GM21717 (cell line): Measurements from ENCODE around the gene APH1A.
"Not testable (repeated sequence)": the region's sequence is repeated elsewhere in the genome, so short reads cannot be mapped to it uniquely, and the experiment has no call there.

Source experiments
- ATAC-seq: cut with Tn5 transposase; IDR thresholded peaks from one replicate; pipeline ENCODE4 v1.9.1; 2021; ENCODE audit warnings: mild to moderate bottlenecking, moderate library complexity; ENCODE audit not compliant: unreplicated experiment

The APH1A gene

DNA sequence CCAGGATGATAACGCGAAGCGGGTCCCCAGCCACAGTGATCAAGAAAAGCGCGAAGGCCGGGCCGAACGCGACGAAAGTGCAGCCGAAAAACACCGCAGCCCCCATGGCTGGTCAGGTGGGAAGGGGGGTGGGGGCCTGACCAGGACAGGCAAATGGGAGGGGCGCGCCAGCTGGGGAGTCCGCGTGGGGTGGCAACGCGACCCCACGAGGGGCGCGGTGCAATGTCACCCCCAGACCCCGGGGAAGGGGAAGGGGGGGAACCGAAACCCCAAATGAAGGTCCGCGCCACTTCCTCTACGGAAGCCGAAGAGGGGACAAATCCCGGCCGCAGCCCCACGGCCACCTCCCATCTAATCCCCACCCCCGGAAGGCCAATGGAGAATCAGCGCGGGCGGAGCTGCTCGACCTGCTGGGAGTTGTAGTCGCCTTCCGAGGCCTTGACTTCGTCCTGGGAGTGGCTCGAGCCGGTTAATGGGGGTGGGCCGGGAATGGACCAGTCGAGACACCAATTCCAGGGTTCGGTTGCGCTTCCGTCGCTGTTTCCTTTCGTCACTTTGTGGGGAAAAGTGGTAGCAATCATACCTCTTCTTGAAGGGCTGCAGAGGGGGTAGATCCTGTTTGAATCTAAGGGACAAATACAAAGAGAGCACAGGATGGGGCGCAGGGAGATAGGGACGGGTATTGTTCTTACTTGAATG, at the start of gene APH1A:
Gene APH1A, minus strand, starts transcription at position 312 of the 699 bp plus-strand sequence. Its CDS starts 206 bp downstream, at position 106.
- peak; percentile 76 for ATAC-seq

DNA sequence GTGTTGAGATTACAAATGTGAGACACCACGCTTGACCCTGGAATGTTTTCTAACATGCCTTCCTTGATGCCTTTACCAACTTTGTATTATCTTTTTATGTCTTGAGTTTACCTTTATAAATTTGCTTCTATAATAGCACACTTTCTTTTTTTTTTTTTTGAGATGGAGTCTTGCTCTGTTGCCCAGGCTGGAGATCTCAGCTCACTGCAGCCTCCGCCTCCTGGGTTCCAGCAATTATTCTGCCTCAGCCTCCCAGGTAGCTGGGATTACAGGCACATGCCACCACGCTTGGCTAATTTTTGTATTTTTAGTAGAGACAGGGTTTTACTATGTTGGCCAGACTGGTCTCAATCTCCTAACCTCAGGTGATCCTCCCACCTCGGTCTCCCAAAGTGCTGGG, 45.9 kb upstream of the APH1A start:
- not testable (repeated sequence) for ATAC-seq

DNA sequence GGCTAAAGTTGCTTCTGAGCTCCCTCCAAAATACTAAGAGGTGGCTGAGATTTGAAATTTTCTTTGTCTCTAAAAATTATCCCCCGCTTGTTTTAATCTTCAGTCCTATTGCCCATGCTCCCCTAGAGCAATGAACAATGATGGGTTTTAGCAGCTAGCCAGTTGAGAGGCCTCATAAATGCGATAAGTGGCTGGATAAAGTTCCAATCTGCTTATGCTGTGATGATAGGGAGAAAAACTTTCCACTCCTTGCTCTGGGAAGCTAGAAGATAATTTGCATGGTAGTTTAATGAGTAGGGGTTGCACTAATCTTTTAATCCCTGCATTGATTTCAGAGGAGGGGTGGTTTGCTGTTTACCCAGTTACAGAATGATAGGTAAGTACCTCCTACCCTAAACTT, 42.9 kb upstream of the APH1A start:
- no peak for ATAC-seq

GRCh38 chr1:150309758-150310508, 41.1 kb upstream of the APH1A start:
- ATAC-seq, result no peak

DNA sequence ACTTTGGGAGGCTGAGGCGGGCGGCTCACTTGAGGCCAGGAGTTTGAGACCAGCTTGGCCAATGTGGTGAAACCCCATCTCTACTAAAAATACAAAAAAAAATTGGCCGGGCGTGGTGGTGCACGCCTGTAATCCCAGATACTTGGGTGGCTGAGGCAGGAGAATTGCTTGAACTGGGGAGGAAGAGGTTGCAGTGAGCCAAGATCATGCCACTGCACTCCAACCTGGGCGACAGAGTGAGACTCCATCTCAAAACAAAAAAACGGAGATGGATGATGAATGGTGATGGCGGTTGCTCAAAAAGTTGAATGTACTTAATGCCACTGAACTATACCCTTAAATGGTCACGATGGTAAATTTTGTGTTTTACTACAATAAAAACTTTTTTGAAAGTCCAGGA, 39.8 kb upstream of the APH1A start:
- not testable (repeated sequence) for ATAC-seq

DNA sequence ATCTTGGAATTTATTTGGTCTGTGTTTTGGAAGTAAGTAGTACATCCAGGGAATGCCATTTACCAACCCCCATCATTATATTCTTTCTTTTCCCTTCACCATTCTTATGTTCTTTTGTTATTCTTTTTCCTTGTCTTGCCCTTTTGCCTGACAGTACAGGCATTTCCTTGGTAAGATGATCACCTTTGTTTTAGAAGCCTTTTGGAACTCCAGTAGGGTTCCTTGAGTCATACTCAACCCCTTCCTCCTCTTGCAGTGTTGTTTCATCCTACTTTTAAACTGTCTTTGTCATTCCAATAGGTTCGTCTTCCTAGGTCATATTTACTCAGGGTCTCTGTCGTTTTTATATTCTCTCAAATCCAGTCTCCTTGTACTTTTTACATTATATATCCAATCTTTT, 34.1 kb upstream of the APH1A start:
- no peak for ATAC-seq

- ATAC-seq, result no peak
These were observed 33.5 kb upstream of the APH1A start for GRCh38 chr1:150302338-150302737.

DNA sequence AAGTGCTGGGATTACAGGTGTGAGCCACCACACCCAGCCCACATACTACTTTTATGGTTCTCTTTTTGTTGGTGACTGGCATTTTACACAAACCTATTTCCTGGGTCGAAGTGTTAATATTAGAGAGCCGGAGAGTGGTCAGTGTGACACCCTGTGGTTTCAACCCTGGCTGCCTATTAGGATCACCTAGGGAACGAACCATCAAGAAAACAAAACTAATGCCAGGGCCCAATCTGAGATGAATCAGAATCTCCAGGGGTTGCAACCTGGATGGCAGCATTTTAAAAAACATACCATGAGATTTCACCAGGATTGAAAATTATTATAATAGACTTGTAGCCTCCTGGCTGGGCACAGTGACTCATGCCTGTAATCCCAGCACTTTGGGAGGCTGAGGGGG, 30.9 kb upstream of the APH1A start:
- ATAC-seq, result no peak

- ATAC-seq, result no peak
These were observed 26.7 kb upstream of the APH1A start for GRCh38 chr1:150295476-150295875.

GRCh38 chr1:150293433-150294253, 24.8 kb upstream of the APH1A start, which contains the start of gene MRPS21:
Gene MRPS21 (plus strand): TSS chr1:150293861. CDS start chr1:150294367, 506 bp downstream.
- peak; percentile 96 for ATAC-seq

- ATAC-seq, result no peak
These were observed 20.0 kb upstream of the APH1A start for GRCh38 chr1:150288822-150289221.

DNA sequence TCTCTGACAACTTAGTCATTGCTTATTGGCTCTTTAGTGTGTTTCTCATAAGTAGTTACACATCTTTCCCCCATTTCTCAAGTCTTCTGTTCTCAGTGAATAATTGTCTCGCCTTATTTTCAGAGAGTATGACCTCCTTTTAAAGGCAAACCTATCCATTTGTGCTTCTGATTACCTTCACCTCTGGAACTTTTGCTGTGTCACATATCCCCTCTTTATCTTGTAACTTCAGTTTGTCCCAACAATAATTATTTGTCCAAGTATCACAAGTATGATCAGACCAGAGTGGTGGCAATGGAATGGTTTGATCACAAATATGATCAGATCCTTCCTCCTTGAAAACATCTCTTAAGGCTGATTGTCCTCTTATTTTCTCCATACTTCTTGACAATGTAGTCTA, 19.6 kb upstream of the APH1A start:
- ATAC-seq, result no peak

DNA sequence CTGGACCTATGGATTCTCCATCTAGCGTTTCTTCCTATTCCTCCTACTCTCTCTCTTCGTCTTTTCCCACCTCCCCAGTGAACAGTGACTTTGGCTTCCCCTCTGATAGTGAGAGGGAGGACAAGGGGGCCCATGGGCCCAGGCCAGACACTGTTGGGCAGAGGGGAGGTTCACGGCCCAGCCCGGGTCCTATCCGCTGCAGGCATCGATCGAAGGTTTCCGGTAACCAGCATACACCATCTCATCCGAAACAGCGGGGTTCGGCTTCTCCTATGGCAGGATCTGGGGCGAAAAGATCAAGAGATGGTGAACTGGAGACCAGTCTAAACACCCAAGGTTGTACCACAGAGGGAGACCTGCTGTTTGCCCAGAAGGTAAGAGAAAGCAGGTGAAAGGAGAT, 14.4 kb upstream of the APH1A start:
- ATAC-seq, result no peak

- no peak for ATAC-seq
These were observed 13.7 kb upstream of the APH1A start for GRCh38 chr1:150282558-150282958.

DNA sequence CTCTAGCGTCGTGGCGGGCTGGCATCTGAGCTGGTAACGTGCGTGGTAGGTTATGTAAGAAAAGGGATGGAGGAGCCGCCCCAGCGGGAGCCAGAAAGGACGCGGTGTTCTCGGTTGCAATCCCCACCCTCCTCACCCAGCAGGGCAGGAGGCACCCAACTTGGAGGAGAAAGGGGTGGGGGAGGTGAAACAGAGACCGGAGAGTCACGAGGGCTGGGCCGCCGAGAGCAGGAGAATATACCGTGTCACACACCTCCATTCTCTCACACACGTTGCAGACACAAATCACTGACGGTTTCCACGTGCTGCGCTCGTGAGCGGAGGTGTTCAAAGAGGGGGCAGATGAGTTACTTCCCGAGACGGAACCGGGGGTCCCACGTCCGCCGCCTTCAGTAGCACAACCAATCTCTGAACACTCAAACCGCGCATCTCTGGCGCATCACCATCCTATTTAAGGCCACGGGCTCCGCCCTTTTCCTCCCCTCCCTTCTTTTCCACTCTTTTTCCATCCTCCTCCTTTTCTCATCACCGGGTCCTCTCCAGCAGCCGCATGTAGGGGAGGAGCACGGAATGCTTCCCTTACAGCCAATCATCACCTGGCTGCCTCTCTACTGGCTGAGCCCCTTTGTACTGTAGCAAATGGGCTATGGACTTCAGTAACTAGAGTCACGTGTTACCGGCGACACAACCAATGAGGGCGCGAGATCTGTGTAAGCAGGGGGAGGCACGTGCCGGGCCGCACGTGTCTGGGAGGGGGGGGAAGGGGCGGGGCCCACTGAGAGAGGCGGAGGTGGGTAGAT, 13.1 kb upstream of the APH1A start, which contains the start of gene CIART:
Gene CIART, plus strand, starts transcription at position 797 of the 800 bp plus-strand sequence. CDS start 714 bp downstream, outside the sequence.
- no peak for ATAC-seq

DNA sequence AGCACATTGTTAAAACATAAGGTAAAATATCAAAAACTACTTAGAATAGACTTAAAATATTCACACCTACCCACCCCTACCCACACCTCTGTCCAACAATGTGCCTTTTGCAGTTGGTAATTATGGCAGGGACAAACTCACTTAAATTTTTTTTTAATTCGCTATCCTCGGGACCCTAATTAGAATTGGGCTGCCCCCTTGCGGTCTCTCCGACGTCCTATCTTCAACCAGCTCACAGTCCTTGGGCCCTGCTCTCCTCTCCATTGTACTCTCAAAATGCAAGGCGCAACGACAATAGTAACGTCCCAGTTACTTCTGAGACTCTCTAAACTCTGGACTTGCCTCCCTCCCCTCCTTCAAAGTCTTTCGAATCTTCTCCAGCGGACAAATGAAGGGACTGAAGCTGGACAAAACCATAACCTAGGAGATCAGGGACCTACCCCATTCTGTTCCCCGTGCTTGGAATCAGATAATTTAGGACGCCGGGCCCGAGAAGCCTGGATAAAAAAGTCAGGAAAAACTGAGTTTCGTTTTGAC, 12.5 kb upstream of the APH1A start:
- no peak for ATAC-seq

- no peak for ATAC-seq
These were observed 11.4 kb upstream of the APH1A start for GRCh38 chr1:150280138-150280707.

DNA sequence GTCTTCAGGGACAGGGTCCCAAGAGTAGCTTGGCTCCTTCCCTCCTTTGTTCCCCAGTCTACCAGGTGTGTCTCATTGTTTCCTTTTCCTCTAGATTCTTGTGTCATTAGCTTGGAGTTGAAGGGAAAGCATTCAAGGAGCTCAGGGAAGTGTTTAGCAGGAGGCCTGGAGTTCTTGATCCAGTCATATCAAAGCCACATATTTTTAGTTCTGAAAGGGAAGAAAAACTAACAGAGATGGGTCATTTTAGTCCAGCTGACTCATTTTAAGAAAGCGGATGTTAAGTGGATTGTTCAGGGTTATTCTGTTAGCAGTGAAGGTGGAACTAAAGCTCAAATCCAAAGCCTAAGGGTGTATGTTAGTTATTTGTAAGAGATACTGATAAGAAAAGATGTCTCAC, 4.5 kb upstream of the APH1A start:
- ATAC-seq, result no peak

DNA sequence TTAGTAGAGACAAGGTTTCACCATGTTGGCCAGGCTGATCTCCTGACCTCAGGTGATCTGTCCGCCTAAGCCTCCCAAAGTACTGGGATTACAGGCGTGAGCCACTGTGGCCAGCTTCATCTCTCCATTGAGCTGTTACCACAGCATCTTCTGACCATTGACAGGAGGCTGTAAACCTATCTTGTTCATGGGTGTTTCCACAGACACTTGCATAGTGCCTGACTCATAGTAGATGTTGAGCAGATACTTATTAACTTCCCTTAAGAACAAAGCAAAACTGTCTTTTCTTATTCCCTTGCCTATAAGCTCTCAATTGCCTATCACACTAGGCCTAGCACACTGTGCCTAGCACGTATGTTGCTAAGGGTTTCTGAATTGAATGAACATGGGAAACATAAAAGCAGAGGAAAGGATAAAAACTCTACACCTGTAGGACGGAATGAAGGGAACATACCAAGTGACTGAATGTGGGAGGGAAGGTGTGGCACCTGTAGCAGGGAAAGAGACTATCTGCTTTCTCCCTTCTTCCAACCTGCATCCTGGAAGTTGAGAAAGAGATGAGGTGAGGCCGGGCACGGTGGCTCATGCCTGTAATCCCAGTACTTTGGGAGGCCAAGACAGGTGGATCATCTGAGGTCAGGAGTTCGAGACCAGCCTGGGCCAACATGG, 2.6 kb upstream of the APH1A start:
- ATAC-seq, result no peak
